HG02678 (cell line): Measurements from ENCODE around the gene OAT.
"Not testable (repeated sequence)": the region's sequence is repeated elsewhere in the genome, so short reads cannot be mapped to it uniquely, and the experiment has no call there.

Source experiments
- ATAC-seq: cut with Tn5 transposase; IDR thresholded peaks from one replicate; pipeline ENCODE4 v1.9.1; 2021; ENCODE audit warnings: mild to moderate bottlenecking, moderate library complexity; ENCODE audit not compliant: unreplicated experiment

OAT gene

GRCh38 chr10:124379609-124380193 is 39.0 kb downstream of the OAT start:
- no peak for ATAC-seq

- ATAC-seq, result no peak
Measured at GRCh38 chr10:124378881-124379471, 39.7 kb downstream of the OAT start.

GRCh38 chr10:124378271-124378670 is 40.5 kb downstream of the OAT start:
- ATAC-seq, result no peak

GRCh38 chr10:124377101-124377500 is 41.6 kb downstream of the OAT start:
- no peak for ATAC-seq

- ATAC-seq, result no peak
Measured at GRCh38 chr10:124376411-124376810, 42.3 kb downstream of the OAT start.

GRCh38 chr10:124375691-124376090 is 43.0 kb downstream of the OAT start:
- ATAC-seq, result no peak

GRCh38 chr10:124375353-124375614 is 43.4 kb downstream of the OAT start:
- no peak for ATAC-seq

- no peak for ATAC-seq
Measured at GRCh38 chr10:124374535-124375352, 44.0 kb downstream of the OAT start.

- ATAC-seq, result no peak
Measured at GRCh38 chr10:124372899-124373298, 45.8 kb downstream of the OAT start.

- ATAC-seq, result no peak
Measured at GRCh38 chr10:124370426-124370825, 48.3 kb downstream of the OAT start.

- no peak for ATAC-seq
Measured at GRCh38 chr10:124369986-124370385, 48.7 kb downstream of the OAT start.

- ATAC-seq, result not testable (repeated sequence)
Measured at GRCh38 chr10:124369533-124369932, 49.2 kb downstream of the OAT start.

GRCh38 chr10:124369066-124369465 is 49.7 kb downstream of the OAT start:
- no peak for ATAC-seq

- no peak for ATAC-seq
Measured at GRCh38 chr10:124367936-124368335, 50.8 kb downstream of the OAT start.

GRCh38 chr10:124367414-124367813 is 51.3 kb downstream of the OAT start:
- no peak for ATAC-seq

- no peak for ATAC-seq
Measured at GRCh38 chr10:124366825-124367224, 51.9 kb downstream of the OAT start.

GRCh38 chr10:124366343-124366742 is 52.4 kb downstream of the OAT start:
- ATAC-seq, result no peak

GRCh38 chr10:124364674-124365073 is 54.0 kb downstream of the OAT start:
- no peak for ATAC-seq

GRCh38 chr10:124362568-124362967 is 56.2 kb downstream of the OAT start:
- ATAC-seq, result no peak

GRCh38 chr10:124359336-124359832 is 59.3 kb downstream of the OAT start:
- ATAC-seq, result no peak

- ATAC-seq, result no peak
Measured at GRCh38 chr10:124357561-124357885, 61.2 kb downstream of the OAT start.
